ENCODE results near the gene RPS6KB1. TPM values are rescaled to one million over a fixed set of nuclear protein-coding genes. Genes with fewer than 3 reads are reported as not detected.

The RPS6KB1 gene
- total RNA-seq, 1 experiment from 2014 or later = 75.7 TPM

DNA sequence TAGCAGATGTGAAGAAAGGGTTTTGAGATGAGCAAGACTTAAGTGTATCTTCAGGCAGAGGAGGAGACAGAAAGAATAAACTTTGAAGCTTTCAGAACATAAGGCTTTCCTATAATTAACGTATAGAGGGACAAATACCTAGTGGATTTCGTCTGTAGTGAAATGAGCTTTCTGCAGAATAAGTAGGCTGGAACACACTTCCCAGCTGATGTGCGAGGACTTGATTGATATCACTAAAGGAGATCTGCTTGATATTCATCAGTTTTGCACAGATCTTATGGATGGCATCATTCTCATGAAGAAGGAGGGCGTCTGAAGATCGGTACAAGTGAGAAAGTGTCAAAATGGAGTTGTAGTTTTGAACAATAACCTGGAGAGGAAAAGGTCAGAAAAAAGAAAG lies 15.0 kb upstream of the RPS6KB1 start:
- POLR2A ChIA-PET = no interaction called here
- no peak for ATAC-seq
- Histone ChIP-seq H3K36me3 (ENCODE audit: control insufficient read depth in 1 of 2, insufficient read depth in 2 of 2, low read length in 2 of 2) (peaks cover 13 to 29% of the 10 kb centered on the region in 2 experiments; a peak in 3 of 4 replicates), H3K4me1 (ENCODE audit: control insufficient read depth in 1 of 2, insufficient read depth in 2 of 2, low read length in 2 of 2) (no peaks in the 10 kb centered on the region), H3K27ac (ENCODE audit: low read depth, low read length) (no peak overlapping the region), H3K79me2 (ENCODE audit: insufficient read depth, low read length) (no peaks in the 10 kb centered on the region), H3K27me3 (ENCODE audit: insufficient read depth, low read length) (no peaks in the 10 kb centered on the region), H3K9me2 (ENCODE audit: insufficient read depth) (no peaks in the 10 kb centered on the region), H2AFZ (ENCODE audit: low read depth, low read length, poor library complexity, severe bottlenecking) (no peak overlapping the region), H4K20me1 (ENCODE audit: insufficient read depth) (no peaks in the 10 kb centered on the region), H3K4me3 (replicated peaks in 1 of 2; ENCODE audit: low read depth in 1 of 2, low read length in 2 of 2) (no peak overlapping the region), H3K4me2 (ENCODE audit: low read length) (no peak overlapping the region), H3K9ac (ENCODE audit: low read length) (no peak overlapping the region), H3K9me3 (ENCODE audit: control insufficient read depth in 1 of 2, insufficient read depth in 1 of 2, low read depth in 1 of 2, low read length in 2 of 2) (no peaks in the 10 kb centered on the region)
- no peak for DNase-seq (ENCODE audit: low read depth, low spot score)
- BruUV-seq (replicated peaks) = no TSS peak
- intact Hi-C loops (cut with micrococcal nuclease) = no loop called here
- TF ChIP-seq SP1 (IDR thresholded peaks at IDR 0.05; ENCODE audit: low read depth) = no peak
- TF ChIP-seq YY1 (IDR thresholded peaks at IDR 0.05; ENCODE audit: extremely low read depth, insufficient replicate concordance, low read depth, low read length) = no peak
- TF ChIP-seq SRF (IDR thresholded peaks at IDR 0.05; ENCODE audit: low read depth) = no peak
- no peak for TF ChIP-seq ZNF274 (IDR thresholded peaks at IDR 0.05; ENCODE audit: low read depth, low read length)
- TF ChIP-seq ELF1 (IDR thresholded peaks at IDR 0.05; ENCODE audit: borderline replicate concordance, low read depth) = no peak
- TF ChIP-seq, protein P1, sequence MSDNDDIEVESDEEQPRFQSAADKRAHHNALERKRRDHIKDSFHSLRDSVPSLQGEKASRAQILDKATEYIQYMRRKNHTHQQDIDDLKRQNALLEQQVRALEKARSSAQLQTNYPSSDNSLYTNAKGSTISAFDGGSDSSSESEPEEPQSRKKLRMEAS (IDR thresholded peaks at IDR 0.05) = no peak
- TF ChIP-seq, protein P2, sequence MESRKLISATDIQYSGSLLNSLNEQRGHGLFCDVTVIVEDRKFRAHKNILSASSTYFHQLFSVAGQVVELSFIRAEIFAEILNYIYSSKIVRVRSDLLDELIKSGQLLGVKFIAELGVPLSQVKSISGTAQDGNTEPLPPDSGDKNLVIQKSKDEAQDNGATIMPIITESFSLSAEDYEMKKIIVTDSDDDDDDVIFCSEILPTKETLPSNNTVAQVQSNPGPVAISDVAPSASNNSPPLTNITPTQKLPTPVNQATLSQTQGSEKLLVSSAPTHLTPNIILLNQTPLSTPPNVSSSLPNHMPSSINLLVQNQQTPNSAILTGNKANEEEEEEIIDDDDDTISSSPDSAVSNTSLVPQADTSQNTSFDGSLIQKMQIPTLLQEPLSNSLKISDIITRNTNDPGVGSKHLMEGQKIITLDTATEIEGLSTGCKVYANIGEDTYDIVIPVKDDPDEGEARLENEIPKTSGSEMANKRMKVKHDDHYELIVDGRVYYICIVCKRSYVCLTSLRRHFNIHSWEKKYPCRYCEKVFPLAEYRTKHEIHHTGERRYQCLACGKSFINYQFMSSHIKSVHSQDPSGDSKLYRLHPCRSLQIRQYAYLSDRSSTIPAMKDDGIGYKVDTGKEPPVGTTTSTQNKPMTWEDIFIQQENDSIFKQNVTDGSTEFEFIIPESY (IDR thresholded peaks at IDR 0.05; ENCODE audit: extremely low read depth, insufficient replicate concordance, low read length) = no peak
- TF ChIP-seq SIN3A (IDR thresholded peaks at IDR 0.05; ENCODE audit: low read depth) = no peak
- TF ChIP-seq, protein P3, sequence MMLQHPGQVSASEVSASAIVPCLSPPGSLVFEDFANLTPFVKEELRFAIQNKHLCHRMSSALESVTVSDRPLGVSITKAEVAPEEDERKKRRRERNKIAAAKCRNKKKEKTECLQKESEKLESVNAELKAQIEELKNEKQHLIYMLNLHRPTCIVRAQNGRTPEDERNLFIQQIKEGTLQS (IDR thresholded peaks at IDR 0.05) = no peak
- no peak for TF ChIP-seq POLR2A (IDR thresholded peaks at IDR 0.05; ENCODE audit: borderline replicate concordance, extremely low read depth, insufficient read depth, insufficient read length)
- no peak for TF ChIP-seq POLR2AphosphoS5 (IDR thresholded peaks at IDR 0.05; ENCODE audit: low read depth, low read length)
- TF ChIP-seq CEBPB (IDR thresholded peaks at IDR 0.05; ENCODE audit: low read depth) = no peak
- TF ChIP-seq JUND (IDR thresholded peaks at IDR 0.05) = no peak
- TF ChIP-seq FOSL1 (IDR thresholded peaks at IDR 0.05; ENCODE audit: low read depth) = no peak
- no peak for TF ChIP-seq CBX3 (IDR thresholded peaks at IDR 0.05; ENCODE audit: low read depth)
- TF ChIP-seq, protein P4, sequence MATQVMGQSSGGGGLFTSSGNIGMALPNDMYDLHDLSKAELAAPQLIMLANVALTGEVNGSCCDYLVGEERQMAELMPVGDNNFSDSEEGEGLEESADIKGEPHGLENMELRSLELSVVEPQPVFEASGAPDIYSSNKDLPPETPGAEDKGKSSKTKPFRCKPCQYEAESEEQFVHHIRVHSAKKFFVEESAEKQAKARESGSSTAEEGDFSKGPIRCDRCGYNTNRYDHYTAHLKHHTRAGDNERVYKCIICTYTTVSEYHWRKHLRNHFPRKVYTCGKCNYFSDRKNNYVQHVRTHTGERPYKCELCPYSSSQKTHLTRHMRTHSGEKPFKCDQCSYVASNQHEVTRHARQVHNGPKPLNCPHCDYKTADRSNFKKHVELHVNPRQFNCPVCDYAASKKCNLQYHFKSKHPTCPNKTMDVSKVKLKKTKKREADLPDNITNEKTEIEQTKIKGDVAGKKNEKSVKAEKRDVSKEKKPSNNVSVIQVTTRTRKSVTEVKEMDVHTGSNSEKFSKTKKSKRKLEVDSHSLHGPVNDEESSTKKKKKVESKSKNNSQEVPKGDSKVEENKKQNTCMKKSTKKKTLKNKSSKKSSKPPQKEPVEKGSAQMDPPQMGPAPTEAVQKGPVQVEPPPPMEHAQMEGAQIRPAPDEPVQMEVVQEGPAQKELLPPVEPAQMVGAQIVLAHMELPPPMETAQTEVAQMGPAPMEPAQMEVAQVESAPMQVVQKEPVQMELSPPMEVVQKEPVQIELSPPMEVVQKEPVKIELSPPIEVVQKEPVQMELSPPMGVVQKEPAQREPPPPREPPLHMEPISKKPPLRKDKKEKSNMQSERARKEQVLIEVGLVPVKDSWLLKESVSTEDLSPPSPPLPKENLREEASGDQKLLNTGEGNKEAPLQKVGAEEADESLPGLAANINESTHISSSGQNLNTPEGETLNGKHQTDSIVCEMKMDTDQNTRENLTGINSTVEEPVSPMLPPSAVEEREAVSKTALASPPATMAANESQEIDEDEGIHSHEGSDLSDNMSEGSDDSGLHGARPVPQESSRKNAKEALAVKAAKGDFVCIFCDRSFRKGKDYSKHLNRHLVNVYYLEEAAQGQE (IDR thresholded peaks at IDR 0.05; ENCODE audit: low read depth) = no peak
- no peak for TF ChIP-seq EZH2phosphoT487 (IDR thresholded peaks at IDR 0.05; ENCODE audit: borderline replicate concordance)
- CTCF ChIA-PET = no interaction called here
- RAD21 ChIA-PET (ENCODE audit: low non-redundant PET in 1 of 2, low total read pairs in 2 of 2, uncharacterized antibody in 2 of 2, unreplicated experiment in 2 of 2) = no interaction called here
